ENCODE data around the gene PTK6. TPM values are rescaled to one million over a fixed set of nuclear protein-coding genes. Genes with fewer than 3 reads are reported as not detected.

The PTK6 gene
- total and polyA plus RNA-seq, 4 experiments from 2014 or later: 0.31 to 0.59 TPM; not detected in 2

DNA sequence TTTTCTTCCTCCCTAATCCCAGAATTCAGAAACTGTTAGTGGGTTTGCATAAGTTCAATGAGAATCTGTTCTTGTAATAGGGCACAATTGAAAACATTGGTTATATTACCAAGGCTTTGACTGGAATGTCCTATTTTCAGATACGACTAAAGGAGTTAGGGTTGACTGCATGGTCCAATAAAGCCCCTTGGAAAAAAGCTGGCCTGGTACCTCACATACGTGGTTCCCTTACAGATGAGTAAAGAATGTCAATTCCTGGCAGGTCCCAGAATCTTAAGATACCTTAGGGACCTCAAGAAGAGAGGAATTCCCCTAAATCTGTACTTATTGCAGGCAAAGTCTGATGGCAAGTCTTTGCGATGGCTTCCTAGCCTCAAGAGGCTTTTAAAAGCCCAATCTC lies 12.0 kb downstream of the PTK6 start:
- H3K36me3 Mint-ChIP-seq: peaks cover 9% of the 10 kb centered on the region in 2 donors
- POLR2A ChIA-PET (ENCODE audit: partially characterized antibody): interaction anchor here (6.9 kb wide), 1 partner anchor 12 kb away, joined by 84 read pairs; the partner anchor contains the start of gene PTK6
- H3K27ac Mint-ChIP-seq: peak overlapping the region in 2 of 7 donors; percentile 30 to 70

DNA sequence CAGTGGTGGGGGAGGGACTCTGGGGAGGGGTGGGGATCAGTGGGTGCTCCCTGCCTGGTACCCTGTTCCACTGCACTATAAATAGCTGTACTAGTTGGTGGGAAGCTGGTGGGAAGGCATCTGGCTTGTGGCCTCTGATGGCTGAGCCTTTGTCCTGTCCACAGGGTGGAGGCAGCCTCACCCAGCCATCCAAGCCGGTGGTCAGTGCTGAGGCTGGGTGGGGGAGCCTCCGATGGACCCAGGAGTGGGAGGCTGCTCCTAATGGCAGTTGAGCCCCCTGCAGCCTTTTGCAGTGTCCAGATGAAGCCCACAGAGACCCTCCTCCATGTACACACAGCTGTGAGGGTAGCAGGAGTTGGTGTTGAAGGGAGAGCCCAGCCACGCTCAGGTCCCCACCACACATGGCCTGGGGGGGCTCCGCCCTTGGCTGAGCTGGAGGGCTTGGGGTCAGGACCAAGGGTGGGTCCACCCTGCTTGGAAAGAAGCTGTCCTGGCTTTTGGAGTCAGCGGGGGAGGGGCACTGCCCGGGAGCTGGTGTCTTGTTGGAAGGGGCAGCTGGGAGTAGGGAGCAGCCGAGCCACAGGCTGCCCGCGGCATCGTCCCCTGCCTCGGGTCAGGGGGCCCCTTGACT lies 14.1 kb downstream of the PTK6 start:
- Histone ChIP-seq H3K4me1 (ENCODE audit: insufficient read depth, low read length) (peaks cover 23% of the 10 kb centered on the region), H3K9me3 (ENCODE audit: control insufficient read depth in 1 of 2, low read length in 2 of 2) (peaks cover 0 to 3% of the 10 kb centered on the region in 2 donors), H3K4me3 (ENCODE audit: low read length in 2 of 2) (no peak overlapping the region), H3K36me3 (ENCODE audit: insufficient read depth, low read length) (peaks cover 13% of the 10 kb centered on the region), H3K27ac (ENCODE audit: low read depth, low read length) (no peak overlapping the region), H3K27me3 (ENCODE audit: insufficient read depth, low read length) (no peaks in the 10 kb centered on the region)
- POLR2A ChIA-PET (ENCODE audit: partially characterized antibody): interaction anchor here (1.1 to 6.9 kb wide), 3 partner anchors 14 to 118 kb away, joined by 4 to 84 read pairs (median 5); partner anchors contain the start of gene PTK6
- intact Hi-C loops (cut with micrococcal nuclease): no loop called here
- Mint-ChIP-seq H3K36me3 (peaks cover 9% of the 10 kb centered on the region in 2 donors), H3K9me3 (peaks cover 0 to 6% (median 0%) of the 10 kb centered on the region in 8 donors), H3K27me3 (no peaks in the 10 kb centered on the region), H3K4me1 (peaks cover 3 to 28% (median 14%) of the 10 kb centered on the region in 4 donors), H3K27ac (peak overlapping the region in 2 of 7 donors; percentile 27 to 78), H3K4me3 (peak overlapping the region in 5 of 8 donors; percentile 15 to 64 (median 21))
- no peak for DNase-seq
- CTCF ChIA-PET (ENCODE audit: partially characterized antibody): interaction anchor here (2.4 kb wide), 1 partner anchor 15 kb away, joined by 8 read pairs; the partner anchor contains the start of gene PTK6

More for the DNA sequence above, 12.0 kb downstream of the PTK6 start:
- H3K9me3 Mint-ChIP-seq: peaks cover 0 to 6% (median 0%) of the 10 kb centered on the region in 8 donors
- Histone ChIP-seq H3K27me3 (ENCODE audit: insufficient read depth, low read length) (no peaks in the 10 kb centered on the region), H3K36me3 (ENCODE audit: insufficient read depth, low read length) (peaks cover 13% of the 10 kb centered on the region), H3K4me3 (ENCODE audit: low read length in 2 of 2) (no peak overlapping the region), H3K9me3 (ENCODE audit: control insufficient read depth in 1 of 2, low read length in 2 of 2) (peaks cover 0 to 3% of the 10 kb centered on the region in 2 donors), H3K4me1 (ENCODE audit: insufficient read depth, low read length) (peaks cover 15% of the 10 kb centered on the region), H3K27ac (ENCODE audit: low read depth, low read length) (no peak overlapping the region)
- intact Hi-C loops (cut with micrococcal nuclease): no loop called here
- no peak overlapping the region for H3K4me3 Mint-ChIP-seq
- CTCF ChIA-PET (ENCODE audit: partially characterized antibody): no interaction called here
- H3K27me3 Mint-ChIP-seq: no peaks in the 10 kb centered on the region
- DNase-seq: no peak
- H3K4me1 Mint-ChIP-seq: peaks cover 4 to 22% (median 9%) of the 10 kb centered on the region in 4 donors

DNA sequence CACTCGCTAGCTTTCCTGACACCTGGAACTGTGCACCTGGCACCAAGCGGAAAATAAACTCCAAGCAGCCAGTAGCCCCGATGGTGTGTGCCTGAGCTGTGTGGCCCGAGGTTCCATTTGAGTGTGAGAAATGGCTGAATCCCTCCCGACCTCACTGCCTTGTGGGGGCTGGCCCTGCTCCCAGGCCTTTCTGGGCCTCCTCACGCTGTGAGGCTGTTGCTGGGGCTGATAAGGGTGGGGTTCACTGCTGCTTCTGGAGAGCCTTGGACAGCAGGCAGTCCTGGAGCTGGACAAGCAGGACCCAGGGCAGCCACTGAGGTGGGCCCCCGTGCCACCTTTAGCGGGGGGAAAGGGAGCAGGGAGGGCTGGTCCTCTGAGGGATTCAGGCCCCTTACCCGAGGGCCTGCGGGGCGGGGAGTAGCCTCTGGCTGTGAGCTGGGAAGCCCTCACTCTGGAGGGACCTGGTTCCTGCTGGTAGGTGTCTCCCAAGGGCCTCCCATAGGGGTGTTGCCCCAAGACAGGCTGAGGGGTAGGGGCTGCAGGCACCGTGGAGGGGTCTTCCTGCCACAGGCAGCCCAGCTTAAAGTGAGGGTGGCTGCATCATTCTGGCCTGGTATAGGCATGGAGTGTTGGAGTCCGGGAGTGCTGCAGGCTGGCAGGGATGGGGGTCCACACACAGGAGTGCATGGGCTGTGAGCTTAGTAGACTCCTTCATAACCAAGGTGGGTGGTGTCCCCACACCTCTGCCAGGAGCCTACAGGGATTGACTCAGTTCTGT lies 14.9 kb downstream of the PTK6 start:
- Mint-ChIP-seq H3K4me3 (peak overlapping the region; percentile 56 to 70 (median 64)), H3K27me3 (no peaks in the 10 kb centered on the region), H3K9me3 (peaks cover 0 to 6% (median 0%) of the 10 kb centered on the region in 8 donors), H3K36me3 (peaks cover 9% of the 10 kb centered on the region in 2 donors), H3K27ac (peak overlapping the region in 4 of 7 donors; percentile 27 to 81 (median 54)), H3K4me1 (peaks cover 6 to 28% (median 11%) of the 10 kb centered on the region in 4 donors)
- intact Hi-C loops (cut with micrococcal nuclease): no loop called here
- Histone ChIP-seq H3K9me3 (ENCODE audit: control insufficient read depth in 1 of 2, low read length in 2 of 2) (peaks cover 0 to 3% of the 10 kb centered on the region in 2 donors), H3K4me3 (ENCODE audit: low read length in 2 of 2) (no peak overlapping the region), H3K27me3 (ENCODE audit: insufficient read depth, low read length) (no peaks in the 10 kb centered on the region), H3K36me3 (ENCODE audit: insufficient read depth, low read length) (peaks cover 13% of the 10 kb centered on the region), H3K4me1 (ENCODE audit: insufficient read depth, low read length) (peaks cover 23% of the 10 kb centered on the region), H3K27ac (ENCODE audit: low read depth, low read length) (no peak overlapping the region)
- ChIA-PET CTCF (ENCODE audit: partially characterized antibody) (interaction anchor here (2.4 to 5.1 kb wide), 2 partner anchors 16 to 26 kb away, joined by 8 to 21 read pairs; partner anchors contain the start of gene PTK6), POLR2A (ENCODE audit: partially characterized antibody) (interaction anchor here (1.1 to 6.9 kb wide), 6 partner anchors 15 to 557 kb away, joined by 4 to 84 read pairs (median 6); partner anchors contain the start of genes OPRL1, PTK6, RGS19 and TPD52L2)
- no peak for DNase-seq

DNA sequence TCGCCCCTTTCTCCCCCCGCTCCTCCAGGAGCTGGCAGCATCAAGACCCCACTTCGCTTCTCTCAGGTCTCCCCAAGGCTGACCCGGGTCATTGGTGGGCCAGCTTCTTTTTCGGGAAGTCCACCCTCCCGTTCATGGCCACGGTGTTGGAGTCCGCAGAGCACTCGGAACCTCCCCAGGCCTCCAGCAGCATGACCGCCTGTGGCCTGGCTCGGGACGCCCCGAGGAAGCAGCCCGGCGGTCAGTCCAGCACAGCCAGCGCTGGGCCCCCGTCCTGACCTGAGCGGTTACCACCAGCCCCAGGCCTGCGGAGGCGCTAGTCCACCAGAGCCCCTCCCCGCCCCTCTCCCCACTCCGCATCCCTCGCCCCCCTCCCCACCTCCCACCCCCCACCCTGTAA lies 15.6 kb downstream of the PTK6 start:
- ChIA-PET POLR2A (ENCODE audit: partially characterized antibody) (interaction anchor here (0.6 to 6.9 kb wide), 26 partner anchors 10 to 558 kb away, joined by 3 to 84 read pairs (median 7); partner anchors contain the start of genes ARFRP1, GMEB2, HELZ2 and LIME1), CTCF (ENCODE audit: partially characterized antibody) (interaction anchor here (1.3 to 5.1 kb wide), 2 partner anchors 19 to 25 kb away, joined by 3 to 21 read pairs; no protein-coding TSS in a partner anchor)
- intact Hi-C loops (cut with micrococcal nuclease): no loop called here
- H3K4me3 ChIP-seq (ENCODE audit: low read length in 2 of 2): peak overlapping the region; percentile 77 to 84
- no peaks in the 10 kb centered on the region for H3K27me3 ChIP-seq (ENCODE audit: insufficient read depth, low read length)
- peaks cover 9% of the 10 kb centered on the region in 2 donors for H3K36me3 Mint-ChIP-seq
- H3K4me3 Mint-ChIP-seq: peak overlapping the region; percentile 8 to 84 (median 72)
- H3K9me3 ChIP-seq (ENCODE audit: control insufficient read depth in 1 of 2, low read length in 2 of 2): peaks cover 0 to 3% of the 10 kb centered on the region in 2 donors
- peak overlapping the region in 5 of 7 donors; percentile 55 to 79 (median 74) for H3K27ac Mint-ChIP-seq
- peaks cover 23% of the 10 kb centered on the region for H3K4me1 ChIP-seq (ENCODE audit: insufficient read depth, low read length)
- no peaks in the 10 kb centered on the region for H3K27me3 Mint-ChIP-seq
- peaks cover 6 to 28% (median 11%) of the 10 kb centered on the region in 4 donors for H3K4me1 Mint-ChIP-seq
- DNase-seq: no peak
- peaks cover 13% of the 10 kb centered on the region for H3K36me3 ChIP-seq (ENCODE audit: insufficient read depth, low read length)
- peak overlapping the region; percentile 74 for H3K27ac ChIP-seq (ENCODE audit: low read depth, low read length)
- peaks cover 0 to 6% (median 0%) of the 10 kb centered on the region in 8 donors for H3K9me3 Mint-ChIP-seq

DNA sequence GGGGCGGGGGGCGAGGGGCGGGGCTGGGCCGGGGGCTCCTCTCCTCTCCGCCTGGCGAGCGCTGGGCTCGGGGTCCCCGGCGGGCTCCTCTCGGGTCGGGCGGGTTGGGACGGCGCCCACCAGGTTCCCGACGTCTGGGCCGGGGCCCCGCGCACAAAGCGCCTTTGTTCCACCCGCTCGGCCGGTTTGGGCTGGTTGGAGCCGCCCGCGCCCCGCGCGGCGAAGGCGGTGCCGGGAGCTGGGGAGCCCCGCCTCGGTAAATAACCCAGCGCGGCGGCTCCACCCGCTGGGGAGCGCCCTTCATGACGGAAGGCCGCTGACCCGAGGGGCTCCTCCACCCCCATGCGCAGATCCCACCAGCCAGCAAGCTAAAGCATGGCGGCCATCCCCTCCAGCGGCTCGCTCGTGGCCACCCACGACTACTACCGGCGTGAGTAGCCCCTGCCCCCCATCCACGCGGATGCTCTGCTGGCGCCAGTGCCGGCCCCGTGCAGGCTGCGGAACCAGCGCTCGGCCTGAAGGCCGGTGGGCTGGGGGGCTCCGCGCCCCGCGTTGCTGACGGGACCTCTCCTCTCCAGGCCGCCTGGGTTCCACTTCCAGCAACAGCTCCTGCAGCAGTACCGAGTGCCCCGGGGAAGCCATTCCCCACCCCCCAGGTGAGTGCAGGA lies 16.1 kb downstream of the PTK6 start:
- H3K27ac ChIP-seq (ENCODE audit: low read depth, low read length): peak overlapping the region; percentile 74
- H3K4me1 ChIP-seq (ENCODE audit: insufficient read depth, low read length): peaks cover 23% of the 10 kb centered on the region
- Mint-ChIP-seq H3K36me3 (peaks cover 9% of the 10 kb centered on the region in 2 donors), H3K27ac (peak overlapping the region in 5 of 7 donors; percentile 55 to 79 (median 74)), H3K9me3 (peaks cover 0 to 6% (median 0%) of the 10 kb centered on the region in 8 donors), H3K27me3 (no peaks in the 10 kb centered on the region), H3K4me1 (peaks cover 6 to 28% (median 11%) of the 10 kb centered on the region in 4 donors), H3K4me3 (peak overlapping the region; percentile 70 to 84 (median 75))
- H3K27me3 ChIP-seq (ENCODE audit: insufficient read depth, low read length): no peaks in the 10 kb centered on the region
- ChIA-PET POLR2A (ENCODE audit: partially characterized antibody) (interaction anchor here (0.6 to 6.9 kb wide), 30 partner anchors 8 to 558 kb away, joined by 3 to 84 read pairs (median 6); partner anchors contain the start of genes ARFRP1, GMEB2, HELZ2 and LIME1), CTCF (ENCODE audit: partially characterized antibody) (interaction anchor here (0.6 to 5.1 kb wide), 3 partner anchors 19 to 459 kb away, joined by 3 to 21 read pairs (median 3); partner anchors contain the start of gene SAMD10)
- peaks cover 13% of the 10 kb centered on the region for H3K36me3 ChIP-seq (ENCODE audit: insufficient read depth, low read length)
- intact Hi-C loops (cut with micrococcal nuclease): loop anchor here (1.0 kb wide), 4 partner anchors 17 to 344 kb away; partner anchors contain the start of gene TPD52L2
- peaks cover 0 to 3% of the 10 kb centered on the region in 2 donors for H3K9me3 ChIP-seq (ENCODE audit: control insufficient read depth in 1 of 2, low read length in 2 of 2)
- DNase-seq: peak in 4 of 5 donors; percentile 72 to 77 (median 74)
- H3K4me3 ChIP-seq (ENCODE audit: low read length in 2 of 2): peak overlapping the region; percentile 77 to 84

DNA sequence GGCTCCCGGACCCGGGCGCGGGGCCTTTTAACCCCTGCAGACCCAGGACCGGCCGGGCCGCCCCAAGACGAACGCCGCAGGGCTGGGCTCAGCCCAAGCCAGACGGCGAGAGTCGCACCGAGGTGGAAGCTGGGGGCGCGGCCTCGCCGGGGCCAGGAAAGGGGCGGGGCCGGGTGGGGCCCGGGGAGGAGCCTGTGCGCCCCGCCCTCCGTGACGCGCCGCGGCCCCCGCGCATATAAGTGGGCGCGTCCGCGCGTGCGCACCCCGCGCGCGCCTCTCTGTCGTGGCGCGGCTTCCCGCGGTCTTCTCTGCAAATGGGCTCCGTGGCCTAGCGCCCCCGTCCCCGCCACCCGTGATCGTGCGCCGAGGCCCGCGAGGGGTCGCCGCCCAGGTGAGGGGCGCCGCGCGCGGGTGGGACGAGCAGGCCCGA lies 16.7 kb downstream of the PTK6 start, which contains the start of gene PPDPF:
Gene PPDPF, plus strand, starts transcription at position 262 of the 430 bp plus-strand sequence. CDS start 544 bp downstream, outside the sequence.
- peaks cover 9% of the 10 kb centered on the region in 2 donors for H3K36me3 Mint-ChIP-seq
- H3K27ac ChIP-seq (ENCODE audit: low read depth, low read length): peak within 1 kb of the TSS; percentile 74
- H3K27me3 Mint-ChIP-seq: no peaks in the 10 kb centered on the region
- ChIA-PET POLR2A (ENCODE audit: partially characterized antibody) (interaction anchor here (0.9 to 6.9 kb wide), 28 partner anchors 8 to 559 kb away, joined by 3 to 84 read pairs (median 6); partner anchors contain the start of genes GMEB2, HELZ2, LIME1 and OPRL1), CTCF (ENCODE audit: partially characterized antibody) (interaction anchor here (0.6 to 5.1 kb wide), 3 partner anchors 18 to 459 kb away, joined by 3 to 21 read pairs (median 3); partner anchors contain the start of gene SAMD10)
- H3K27me3 ChIP-seq (ENCODE audit: insufficient read depth, low read length): no peaks in the 10 kb centered on the region
- H3K4me1 Mint-ChIP-seq: peaks cover 6 to 28% (median 11%) of the 10 kb centered on the region in 4 donors
- peaks cover 13% of the 10 kb centered on the region for H3K36me3 ChIP-seq (ENCODE audit: insufficient read depth, low read length)
- peak within 1 kb of the TSS; percentile 77 to 84 for H3K4me3 ChIP-seq (ENCODE audit: low read length in 2 of 2)
- H3K4me3 Mint-ChIP-seq: peak within 1 kb of the TSS; percentile 80 to 84 (median 82)
- intact Hi-C loops (cut with micrococcal nuclease): loop anchor here (1.0 kb wide), 4 partner anchors 18 to 345 kb away; partner anchors contain the start of gene TPD52L2
- DNase-seq: peak; percentile 80 to 89 (median 83)
- peaks cover 0 to 3% of the 10 kb centered on the region in 2 donors for H3K9me3 ChIP-seq (ENCODE audit: control insufficient read depth in 1 of 2, low read length in 2 of 2)
- peaks cover 23% of the 10 kb centered on the region for H3K4me1 ChIP-seq (ENCODE audit: insufficient read depth, low read length)
- peaks cover 0 to 7% (median 0%) of the 10 kb centered on the region in 8 donors for H3K9me3 Mint-ChIP-seq
- peak within 1 kb of the TSS; percentile 57 to 82 (median 74) for H3K27ac Mint-ChIP-seq
